ENCODE data around the gene SLC12A5. TPM values are rescaled to one million over a fixed set of nuclear protein-coding genes. Genes with fewer than 3 reads are reported as not detected.
A peak's percentile ranks its signal among the peaks of the same experiment; 100 is the strongest.

SLC12A5 gene
- total RNA-seq, 1 donor from 2014 or later, result 8.8 TPM

DNA sequence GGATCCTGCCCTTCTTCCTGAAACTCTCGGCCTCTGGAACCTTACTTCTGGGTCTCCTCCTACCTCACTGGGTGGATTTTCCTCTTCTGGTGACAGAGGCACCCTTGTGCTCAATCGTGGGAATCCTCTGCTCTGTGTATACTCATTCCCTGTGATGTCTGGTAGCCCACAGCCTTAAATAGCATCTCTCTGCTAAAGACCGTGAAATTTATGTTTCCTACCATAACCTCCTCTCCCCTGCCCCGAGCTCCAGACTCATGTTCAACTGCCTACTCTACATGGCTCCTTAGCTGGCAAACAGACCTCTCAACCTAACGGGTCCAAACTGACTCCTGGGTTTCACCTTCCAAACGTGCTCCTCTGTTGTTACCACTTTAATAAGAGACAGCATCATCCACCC is 10.4 kb upstream of the SLC12A5 start:
- Mint-ChIP-seq H3K27ac (no peak overlapping the region), H3K36me3 (ENCODE audit: insufficient read depth) (no peaks in the 10 kb centered on the region), H3K9me3 (ENCODE audit: low read depth) (no peaks in the 10 kb centered on the region), H3K27me3 (peaks cover 53% of the 10 kb centered on the region), H3K4me1 (ENCODE audit: low read depth) (peaks cover 6% of the 10 kb centered on the region), H3K4me3 (ENCODE audit: low read depth) (no peak overlapping the region)
- DNase-seq (ENCODE audit: low spot score, unreplicated experiment), result no peak
- TF ChIP-seq, protein P1, sequence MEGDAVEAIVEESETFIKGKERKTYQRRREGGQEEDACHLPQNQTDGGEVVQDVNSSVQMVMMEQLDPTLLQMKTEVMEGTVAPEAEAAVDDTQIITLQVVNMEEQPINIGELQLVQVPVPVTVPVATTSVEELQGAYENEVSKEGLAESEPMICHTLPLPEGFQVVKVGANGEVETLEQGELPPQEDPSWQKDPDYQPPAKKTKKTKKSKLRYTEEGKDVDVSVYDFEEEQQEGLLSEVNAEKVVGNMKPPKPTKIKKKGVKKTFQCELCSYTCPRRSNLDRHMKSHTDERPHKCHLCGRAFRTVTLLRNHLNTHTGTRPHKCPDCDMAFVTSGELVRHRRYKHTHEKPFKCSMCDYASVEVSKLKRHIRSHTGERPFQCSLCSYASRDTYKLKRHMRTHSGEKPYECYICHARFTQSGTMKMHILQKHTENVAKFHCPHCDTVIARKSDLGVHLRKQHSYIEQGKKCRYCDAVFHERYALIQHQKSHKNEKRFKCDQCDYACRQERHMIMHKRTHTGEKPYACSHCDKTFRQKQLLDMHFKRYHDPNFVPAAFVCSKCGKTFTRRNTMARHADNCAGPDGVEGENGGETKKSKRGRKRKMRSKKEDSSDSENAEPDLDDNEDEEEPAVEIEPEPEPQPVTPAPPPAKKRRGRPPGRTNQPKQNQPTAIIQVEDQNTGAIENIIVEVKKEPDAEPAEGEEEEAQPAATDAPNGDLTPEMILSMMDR (IDR thresholded peaks at IDR 0.05; ENCODE audit: unreplicated experiment), result no peak

DNA sequence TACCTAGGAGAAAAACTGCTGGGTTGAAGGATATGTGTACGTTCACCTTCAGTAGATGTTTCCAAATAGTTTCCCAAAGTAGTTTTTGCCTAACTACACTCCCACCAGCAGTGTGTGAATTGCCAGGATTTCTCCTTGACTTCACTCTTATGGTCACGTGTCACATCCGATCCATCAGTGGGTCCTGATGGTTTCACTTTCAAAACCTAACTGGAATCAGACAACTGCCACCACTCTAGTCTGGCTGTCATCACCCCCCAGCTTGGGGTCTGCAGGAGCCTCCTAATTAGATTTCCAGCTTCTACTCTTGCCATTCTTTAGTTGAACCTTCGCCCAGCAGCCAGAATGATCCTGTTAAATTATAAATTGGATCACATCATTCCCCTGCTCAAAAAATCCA is 8.5 kb upstream of the SLC12A5 start:
- Mint-ChIP-seq H3K36me3 (ENCODE audit: insufficient read depth) (no peaks in the 10 kb centered on the region), H3K9me3 (ENCODE audit: low read depth) (no peaks in the 10 kb centered on the region), H3K27ac (no peak overlapping the region), H3K27me3 (peaks cover 56% of the 10 kb centered on the region), H3K4me1 (ENCODE audit: low read depth) (peaks cover 6% of the 10 kb centered on the region), H3K4me3 (ENCODE audit: low read depth) (peak overlapping the region; percentile 79)
- no peak for DNase-seq (ENCODE audit: low spot score, unreplicated experiment)
- TF ChIP-seq, protein P1 (IDR thresholded peaks at IDR 0.05; ENCODE audit: unreplicated experiment), result no peak

DNA sequence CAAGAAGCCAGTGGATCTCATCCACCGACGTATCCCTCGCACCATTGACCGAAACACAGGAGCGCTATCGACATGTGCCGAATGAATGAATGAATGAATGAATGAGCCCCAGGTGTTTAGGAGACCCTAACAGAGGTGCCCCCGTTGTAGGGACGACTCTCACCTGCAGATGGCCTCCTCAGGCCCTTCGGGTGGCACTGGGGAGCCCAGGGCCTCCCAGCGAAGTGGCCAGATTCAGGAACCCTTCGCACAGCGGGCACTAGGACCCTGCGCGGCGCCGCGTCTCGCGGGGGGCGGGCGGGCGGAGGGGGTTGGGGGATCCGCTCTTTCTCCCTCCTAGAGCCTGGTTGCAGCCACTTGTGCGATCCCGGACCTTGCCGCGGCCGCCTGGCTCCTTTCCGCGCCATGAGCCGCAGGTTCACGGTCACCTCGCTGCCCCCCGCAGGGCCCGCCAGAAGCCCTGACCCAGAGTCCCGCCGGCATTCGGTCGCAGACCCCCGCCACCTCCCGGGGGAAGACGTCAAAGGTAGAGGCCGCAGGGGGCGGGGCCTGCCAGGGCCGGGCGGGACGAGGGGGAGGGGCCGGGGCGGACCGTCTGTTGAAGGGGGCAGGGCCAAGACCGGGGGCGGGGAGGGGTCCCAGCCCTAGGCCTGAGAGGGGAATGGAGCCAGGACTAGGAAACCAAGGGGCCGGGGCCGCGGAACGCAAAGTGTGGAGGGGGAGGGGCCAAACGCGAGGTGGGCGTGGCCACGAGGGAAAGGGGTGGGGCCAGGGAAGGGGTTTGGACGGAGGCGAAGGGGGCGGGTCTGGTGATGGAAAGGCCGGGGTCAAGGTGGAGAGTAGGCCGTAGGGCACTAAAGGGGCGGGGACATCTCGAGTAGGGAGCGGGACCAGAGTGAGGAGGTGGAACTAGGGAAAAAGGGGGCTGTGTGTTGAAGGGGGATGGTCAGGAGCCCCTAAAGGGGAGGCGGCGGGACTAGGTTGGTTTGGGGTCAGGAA is 7.4 kb upstream of the SLC12A5 start:
- peaks cover 6% of the 10 kb centered on the region for H3K4me1 Mint-ChIP-seq (ENCODE audit: low read depth)
- H3K9me3 Mint-ChIP-seq (ENCODE audit: low read depth), result no peaks in the 10 kb centered on the region
- TF ChIP-seq, protein P1 (IDR thresholded peaks at IDR 0.05; ENCODE audit: unreplicated experiment), result peak; percentile 20
- no peak overlapping the region for H3K27ac Mint-ChIP-seq
- DNase-seq (ENCODE audit: low spot score, unreplicated experiment), result peak; percentile 69
- peaks cover 59% of the 10 kb centered on the region for H3K27me3 Mint-ChIP-seq
- no peaks in the 10 kb centered on the region for H3K36me3 Mint-ChIP-seq (ENCODE audit: insufficient read depth)
- H3K4me3 Mint-ChIP-seq (ENCODE audit: low read depth), result peak overlapping the region; percentile 79

DNA sequence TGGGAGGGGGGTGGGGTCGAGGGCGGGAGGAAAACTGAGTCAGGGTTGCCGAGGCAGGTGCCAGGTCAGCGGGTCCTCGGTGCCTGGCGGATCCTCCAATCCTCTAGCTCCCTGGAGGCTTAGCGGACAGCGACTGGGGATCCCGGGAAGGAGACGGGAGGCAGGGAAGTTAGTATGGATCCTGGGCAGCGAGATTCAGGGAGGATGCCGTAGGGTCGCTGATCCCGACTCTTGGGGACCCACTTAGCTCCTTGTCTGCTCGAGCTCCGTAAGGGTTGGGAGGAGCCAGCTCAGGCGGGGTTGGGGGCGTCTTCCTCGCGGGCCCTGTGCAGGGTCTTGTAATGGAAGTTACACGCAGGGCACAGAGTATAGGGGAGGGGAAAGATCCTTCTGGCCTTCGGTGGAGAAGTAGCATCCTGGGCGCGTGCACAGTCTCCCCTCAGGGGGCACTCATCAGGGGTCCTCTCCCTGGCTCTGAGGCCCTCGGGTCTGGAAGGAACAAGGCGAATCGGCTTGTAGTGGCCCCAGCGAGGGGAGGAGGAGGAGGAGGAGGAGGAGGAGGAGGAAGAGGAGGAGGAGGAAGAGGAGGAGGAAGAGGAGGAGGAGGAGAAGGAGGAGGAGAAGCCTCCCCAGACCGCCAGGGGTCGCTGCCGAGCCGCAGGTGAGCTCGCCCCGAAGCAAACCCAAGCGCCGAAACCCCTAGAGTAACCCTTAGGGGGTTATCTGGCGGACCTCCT is 6.4 kb upstream of the SLC12A5 start:
- Mint-ChIP-seq H3K27ac (no peak overlapping the region), H3K9me3 (ENCODE audit: low read depth) (no peaks in the 10 kb centered on the region), H3K36me3 (ENCODE audit: insufficient read depth) (no peaks in the 10 kb centered on the region), H3K27me3 (peaks cover 63% of the 10 kb centered on the region), H3K4me3 (ENCODE audit: low read depth) (peak overlapping the region; percentile 73), H3K4me1 (ENCODE audit: low read depth) (peaks cover 6% of the 10 kb centered on the region)
- DNase-seq (ENCODE audit: low spot score, unreplicated experiment), result peak; percentile 58
- TF ChIP-seq, protein P1 (IDR thresholded peaks at IDR 0.05; ENCODE audit: unreplicated experiment), result peak; percentile 69

DNA sequence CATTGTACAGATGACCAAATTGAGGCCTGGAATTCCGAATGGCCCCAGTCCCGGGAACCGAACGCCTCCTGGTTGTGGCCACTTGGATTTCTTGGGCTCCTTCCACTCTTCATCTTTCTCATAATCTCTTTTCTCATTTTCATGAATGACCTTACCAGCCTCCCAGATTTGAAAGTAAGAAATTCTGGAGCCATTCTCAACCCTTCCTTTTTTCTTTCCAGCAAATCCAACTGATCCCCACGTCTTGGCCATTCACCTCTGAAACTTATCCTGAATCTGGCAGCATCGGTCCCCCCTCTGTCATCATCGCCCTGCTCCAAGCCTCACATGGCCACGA is 5.9 kb upstream of the SLC12A5 start:
- H3K4me1 Mint-ChIP-seq (ENCODE audit: low read depth), result peaks cover 6% of the 10 kb centered on the region
- no peaks in the 10 kb centered on the region for H3K9me3 Mint-ChIP-seq (ENCODE audit: low read depth)
- no peak for DNase-seq (ENCODE audit: low spot score, unreplicated experiment)
- TF ChIP-seq, protein P1 (IDR thresholded peaks at IDR 0.05; ENCODE audit: unreplicated experiment), result no peak
- no peak overlapping the region for H3K4me3 Mint-ChIP-seq (ENCODE audit: low read depth)
- no peaks in the 10 kb centered on the region for H3K36me3 Mint-ChIP-seq (ENCODE audit: insufficient read depth)
- H3K27me3 Mint-ChIP-seq, result peaks cover 64% of the 10 kb centered on the region
- H3K27ac Mint-ChIP-seq, result no peak overlapping the region
